ENCODE data around the gene IFITM2.

DNA sequence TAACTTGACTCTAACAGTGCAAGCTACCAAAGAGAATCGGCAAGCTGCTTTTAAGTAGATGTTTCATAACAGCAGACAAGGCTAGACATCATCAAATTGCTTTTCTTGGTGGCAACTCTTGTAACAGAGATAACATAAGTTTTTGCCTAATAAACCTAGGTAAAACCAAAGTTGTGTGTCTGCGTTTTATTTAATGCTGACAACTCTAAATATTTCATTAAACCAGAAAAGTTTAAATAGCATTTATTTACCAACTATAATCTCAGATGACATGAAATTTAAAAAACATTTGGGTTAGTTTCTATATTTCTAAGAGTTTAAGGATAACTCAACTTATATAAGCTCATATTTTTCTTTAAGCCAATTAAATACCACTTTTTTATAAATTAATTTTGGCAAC lies 32.3 kb downstream of the IFITM2 start:
- TF ChIP-seq, protein P1, sequence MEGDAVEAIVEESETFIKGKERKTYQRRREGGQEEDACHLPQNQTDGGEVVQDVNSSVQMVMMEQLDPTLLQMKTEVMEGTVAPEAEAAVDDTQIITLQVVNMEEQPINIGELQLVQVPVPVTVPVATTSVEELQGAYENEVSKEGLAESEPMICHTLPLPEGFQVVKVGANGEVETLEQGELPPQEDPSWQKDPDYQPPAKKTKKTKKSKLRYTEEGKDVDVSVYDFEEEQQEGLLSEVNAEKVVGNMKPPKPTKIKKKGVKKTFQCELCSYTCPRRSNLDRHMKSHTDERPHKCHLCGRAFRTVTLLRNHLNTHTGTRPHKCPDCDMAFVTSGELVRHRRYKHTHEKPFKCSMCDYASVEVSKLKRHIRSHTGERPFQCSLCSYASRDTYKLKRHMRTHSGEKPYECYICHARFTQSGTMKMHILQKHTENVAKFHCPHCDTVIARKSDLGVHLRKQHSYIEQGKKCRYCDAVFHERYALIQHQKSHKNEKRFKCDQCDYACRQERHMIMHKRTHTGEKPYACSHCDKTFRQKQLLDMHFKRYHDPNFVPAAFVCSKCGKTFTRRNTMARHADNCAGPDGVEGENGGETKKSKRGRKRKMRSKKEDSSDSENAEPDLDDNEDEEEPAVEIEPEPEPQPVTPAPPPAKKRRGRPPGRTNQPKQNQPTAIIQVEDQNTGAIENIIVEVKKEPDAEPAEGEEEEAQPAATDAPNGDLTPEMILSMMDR (IDR thresholded peaks at IDR 0.05): no peak
- no peak for TF ChIP-seq POLR2A (IDR thresholded peaks at IDR 0.05)
